NCI-H748 (cell line): ENCODE results near the gene TMEM258.

Experiments used
- DNase-seq: peaks from one replicate; lab custom pipeline; 2025; ENCODE audit not compliant: unreplicated experiment; lab: John Stamatoyannopoulos, UW

TMEM258 gene

DNA sequence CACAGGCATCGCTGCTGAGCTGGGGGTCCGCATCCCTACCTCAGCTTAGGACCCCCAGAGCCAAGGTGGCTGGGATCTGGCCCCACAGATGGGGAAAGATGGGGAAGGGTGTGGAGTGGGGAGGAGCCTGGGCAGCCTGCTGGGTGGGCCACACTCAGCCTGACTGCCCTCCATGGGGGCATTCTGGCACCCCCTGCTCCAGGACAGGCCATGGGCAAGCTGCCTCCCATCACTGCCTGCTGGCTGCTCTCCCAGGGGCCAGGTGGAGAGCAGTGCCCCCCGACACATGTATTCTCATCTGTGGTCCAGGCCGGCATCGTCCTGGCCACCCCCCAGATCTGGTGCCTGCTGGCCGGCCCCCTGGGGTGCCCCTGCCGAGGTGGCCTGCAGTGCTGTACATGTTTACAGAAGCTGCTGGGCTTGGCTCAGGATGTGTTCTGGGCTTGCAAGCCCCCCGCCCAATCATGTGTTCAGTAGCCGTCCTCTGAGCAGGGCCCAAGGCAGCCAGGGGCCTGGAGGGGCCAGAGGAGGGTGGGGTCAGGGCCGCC is 47.7 kb downstream of the TMEM258 start:
- DNase-seq = no peak

DNA sequence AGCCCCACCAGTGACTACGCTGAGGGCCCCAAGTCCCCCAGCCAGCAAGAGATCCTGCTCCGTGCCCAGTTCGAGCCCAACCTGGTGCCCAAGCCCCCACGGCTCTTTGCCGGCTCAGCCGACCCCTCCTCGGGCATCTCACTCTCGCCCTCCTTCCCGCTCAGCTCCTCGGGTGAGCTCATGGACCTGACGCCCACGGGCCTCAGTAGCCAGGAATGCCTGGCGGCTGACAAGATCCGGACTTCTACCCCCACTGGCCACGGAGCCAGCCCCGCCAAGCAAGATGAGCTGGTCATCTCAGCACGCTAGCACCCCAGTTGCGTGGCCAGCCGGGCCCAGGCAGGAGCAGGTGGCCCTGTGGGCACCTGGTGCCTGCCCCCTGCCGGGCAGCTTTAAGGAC is 48.2 kb downstream of the TMEM258 start:
- DNase-seq = no peak

DNA sequence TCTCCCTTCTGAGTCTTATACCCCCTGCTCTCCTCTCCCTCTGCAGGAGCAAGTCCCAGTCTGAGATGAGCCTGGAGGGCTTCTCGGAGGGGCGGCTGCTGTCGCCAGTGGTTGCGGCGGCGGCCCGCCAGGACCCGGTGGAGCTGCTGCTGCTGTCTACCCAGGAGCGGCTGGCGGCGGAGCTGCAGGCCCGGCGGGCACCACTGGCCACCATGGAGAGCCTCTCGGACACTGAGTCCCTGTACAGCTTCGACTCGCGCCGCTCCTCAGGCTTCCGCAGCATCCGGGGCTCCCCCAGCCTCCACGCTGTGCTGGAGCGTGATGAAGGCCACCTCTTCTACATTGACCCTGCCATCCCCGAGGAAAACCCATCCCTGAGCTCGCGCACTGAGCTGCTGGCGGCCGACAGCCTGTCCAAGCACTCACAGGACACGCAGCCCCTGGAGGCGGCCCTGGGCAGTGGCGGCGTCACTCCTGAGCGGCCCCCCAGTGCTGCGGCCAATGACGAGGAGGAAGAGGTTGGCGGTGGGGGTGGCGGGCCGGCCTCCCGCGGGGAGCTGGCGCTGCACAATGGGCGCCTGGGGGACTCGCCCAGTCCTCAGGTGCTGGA is 48.8 kb downstream of the TMEM258 start:
- no peak for DNase-seq

DNA sequence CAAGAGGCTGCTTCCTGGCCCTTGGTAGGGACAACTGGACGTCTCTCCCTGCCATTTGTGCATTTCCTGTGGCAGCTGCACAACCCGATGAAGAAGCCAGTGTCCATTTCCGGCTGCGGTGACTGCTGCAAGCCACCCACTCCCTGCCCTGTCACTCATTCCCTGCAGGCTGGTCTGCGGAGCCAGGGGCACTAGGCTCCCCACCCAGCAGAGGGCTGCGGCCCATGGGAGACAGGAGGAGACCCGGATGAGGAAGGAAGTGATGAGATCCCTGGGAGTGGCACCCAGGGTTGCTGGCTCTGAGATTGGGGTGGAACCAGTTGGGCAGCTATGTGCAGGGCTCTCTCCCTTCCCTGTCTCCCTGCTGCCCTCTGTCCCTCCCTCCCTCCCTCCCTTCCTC is 50.0 kb downstream of the TMEM258 start:
- no peak for DNase-seq

DNA sequence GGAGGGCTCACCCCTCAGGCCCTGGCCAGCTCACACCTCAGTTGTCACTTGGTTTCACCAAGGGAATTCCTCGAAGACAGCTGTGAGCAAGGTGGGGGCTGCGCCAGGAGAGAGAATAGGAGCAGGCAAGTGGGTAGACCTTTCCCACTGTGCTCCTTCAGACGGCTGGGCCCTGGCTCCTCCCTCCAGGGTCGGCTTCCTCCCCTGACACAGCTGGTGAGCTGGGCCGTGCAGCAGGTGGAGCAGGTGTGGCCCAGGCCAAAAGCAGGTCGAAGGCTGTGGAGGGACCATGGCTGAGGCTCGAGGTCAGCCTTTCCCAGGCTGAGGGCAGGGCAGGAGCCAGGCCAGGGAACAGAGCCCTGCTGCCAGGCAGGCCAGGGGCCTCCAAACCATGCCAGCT is 52.4 kb downstream of the TMEM258 start:
- DNase-seq = no peak

DNA sequence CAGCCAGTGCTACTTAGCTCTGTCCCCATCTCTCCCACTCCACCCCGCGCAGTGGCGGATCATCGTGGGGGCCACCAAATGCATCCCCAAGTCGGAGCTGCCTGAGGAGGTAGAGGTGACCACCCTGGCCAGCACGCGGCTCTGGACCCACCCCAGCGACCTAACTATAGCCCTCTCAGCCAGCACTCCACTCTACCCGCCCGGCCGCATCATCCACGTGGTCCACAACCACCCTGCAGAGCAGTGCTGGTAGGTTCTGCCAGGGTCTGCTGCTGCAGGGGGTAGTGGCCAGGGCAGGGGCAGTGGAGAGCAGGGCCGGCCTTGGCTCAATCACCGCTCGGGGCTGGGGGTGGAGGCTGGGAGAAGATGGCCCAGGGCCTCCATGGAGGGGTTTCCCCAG is 53.0 kb downstream of the TMEM258 start:
- no peak for DNase-seq
